ENCODE results near the gene KDM3B. TPM values are rescaled to one million over a fixed set of nuclear protein-coding genes. Genes with fewer than 3 reads are reported as not detected.

Gene KDM3B
- total and polyA plus RNA-seq, 2 of the 8 experiments (the other 6 are each of a cell fraction or from before 2014, with no cell fraction given) = 27.1 to 78.1 TPM

DNA sequence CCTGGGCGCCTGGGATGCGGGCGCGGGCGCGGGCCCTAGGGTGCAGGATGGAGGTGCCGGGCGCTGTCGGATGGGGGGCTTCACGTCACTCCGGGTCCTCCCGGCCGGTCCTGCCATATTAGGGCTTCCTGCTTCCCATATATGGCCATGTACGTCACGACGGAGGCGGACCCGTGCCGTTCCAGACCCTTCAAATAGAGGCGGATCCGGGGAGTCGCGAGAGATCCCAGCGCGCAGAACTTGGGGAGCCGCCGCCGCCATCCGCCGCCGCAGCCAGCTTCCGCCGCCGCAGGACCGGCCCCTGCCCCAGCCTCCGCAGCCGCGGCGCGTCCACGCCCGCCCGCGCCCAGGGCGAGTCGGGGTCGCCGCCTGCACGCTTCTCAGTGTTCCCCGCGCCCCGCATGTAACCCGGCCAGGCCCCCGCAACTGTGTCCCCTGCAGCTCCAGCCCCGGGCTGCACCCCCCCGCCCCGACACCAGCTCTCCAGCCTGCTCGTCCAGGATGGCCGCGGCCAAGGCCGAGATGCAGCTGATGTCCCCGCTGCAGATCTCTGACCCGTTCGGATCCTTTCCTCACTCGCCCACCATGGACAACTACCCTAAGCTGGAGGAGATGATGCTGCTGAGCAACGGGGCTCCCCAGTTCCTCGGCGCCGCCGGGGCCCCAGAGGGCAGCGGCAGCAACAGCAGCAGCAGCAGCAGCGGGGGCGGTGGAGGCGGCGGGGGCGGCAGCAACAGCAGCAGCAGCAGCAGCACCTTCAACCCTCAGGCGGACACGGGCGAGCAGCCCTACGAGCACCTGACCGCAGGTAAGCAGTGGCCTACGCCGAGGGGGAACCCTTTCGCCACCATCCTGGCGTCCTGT is 113.0 kb downstream of the KDM3B start, which contains the start of gene EGR1 (continued):
- TF ChIP-seq SAP30 (IDR thresholded peaks at IDR 0.05; ENCODE audit: insufficient read depth, insufficient replicate concordance, low read length) = no peak
- no peak for TF ChIP-seq BCL11A (IDR thresholded peaks at IDR 0.05; ENCODE audit: low read depth in 2 of 2, low read length in 2 of 2)
- no peak for TF ChIP-seq JUN (IDR thresholded peaks at IDR 0.05; ENCODE audit: low read depth, low read length)
- no peak for TF ChIP-seq FOSL1 (IDR thresholded peaks at IDR 0.05; ENCODE audit: insufficient read depth, low read depth, low read length)

Measured in H1 (cell line).